ENCODE measurements around the gene CLEC14A. TPM values are rescaled to one million over a fixed set of nuclear protein-coding genes. Genes with fewer than 3 reads are reported as not detected.

Gene CLEC14A
- total and polyA plus RNA-seq, 2 donors (not counting 1 experiment from before 2014, with no cell fraction given): not detected

DNA sequence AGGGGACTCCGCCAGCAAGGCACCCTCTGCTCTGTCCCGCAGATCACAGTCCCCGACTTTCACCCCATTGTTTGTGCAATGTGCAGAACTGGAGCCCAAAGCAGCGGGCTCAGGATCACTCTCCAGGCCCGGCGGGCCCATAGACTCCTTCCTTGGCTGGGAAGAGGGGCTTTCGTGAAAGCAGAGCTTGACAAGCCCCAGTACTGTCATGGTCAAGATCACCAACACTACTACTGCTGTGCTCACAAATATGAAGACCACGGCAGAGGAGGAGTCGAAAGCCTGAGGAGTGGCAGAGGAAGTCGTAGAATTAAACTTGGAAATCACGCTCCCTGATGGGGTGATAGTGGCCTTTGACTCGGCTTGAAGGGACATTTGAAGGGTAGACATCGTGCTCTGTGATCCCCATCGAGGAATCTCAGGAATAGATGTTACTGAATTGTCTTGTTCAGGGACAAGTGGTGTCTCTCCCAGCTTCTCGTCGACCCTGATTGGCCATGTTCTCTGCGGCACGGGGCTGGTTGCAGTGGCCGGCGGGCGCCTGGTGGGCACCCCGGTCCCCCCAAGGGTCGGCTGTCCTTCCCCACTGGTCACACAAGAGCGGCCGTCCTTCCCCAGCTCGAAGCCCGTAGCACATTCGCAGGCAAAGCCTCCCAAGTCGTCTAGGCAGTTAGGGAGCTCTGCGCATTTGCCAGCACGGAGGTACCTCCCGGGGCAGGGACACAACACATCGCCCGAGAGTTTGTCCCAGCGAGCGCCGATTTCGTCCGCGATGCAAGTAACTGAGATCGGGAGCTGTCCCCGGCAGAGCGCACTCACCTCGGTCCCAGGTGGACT lies 1.1 kb downstream of the CLEC14A start:
- ChIA-PET CTCF (no interaction called here), POLR2A (no interaction called here)
- Mint-ChIP-seq H3K4me3 (no peak overlapping the region), H3K27me3 (peaks cover 18% of the 10 kb centered on the region), H3K9me3 (ENCODE audit: insufficient read depth) (no peaks in the 10 kb centered on the region), H3K27ac (no peak overlapping the region), H3K4me1 (peaks cover 7% of the 10 kb centered on the region)
- Histone ChIP-seq H3K4me3 (ENCODE audit: control extremely low read depth in 1 of 5, extremely low read depth in 1 of 5, insufficient read depth in 1 of 5, low read depth in 2 of 5, low read length in 4 of 5) (no peak overlapping the region), H2AFZ (ENCODE audit: insufficient read depth, low read depth, low read length, poor library complexity, severe bottlenecking) (no peak overlapping the region), H3K4me2 (replicated peaks; ENCODE audit: low read depth, low read length, poor library complexity, severe bottlenecking) (no peak overlapping the region), H3K36me3 (replicated peaks in 1 of 2; ENCODE audit: control extremely low read depth in 1 of 2, control insufficient read depth in 1 of 2, extremely low read depth in 1 of 2, insufficient read depth in 2 of 2, low read length in 1 of 2) (no peaks in the 10 kb centered on the region), H4K20me1 (ENCODE audit: control insufficient read depth, insufficient read depth, low read length, poor library complexity, severe bottlenecking) (no peaks in the 10 kb centered on the region), H3K27me3 (replicated peaks in 1 of 4; ENCODE audit: control extremely low read depth in 1 of 4, control insufficient read depth in 3 of 4, insufficient read depth in 4 of 4, low read length in 3 of 4) (peaks cover 0 to 18% (median 10%) of the 10 kb centered on the region in 4 experiments), H3K27ac (ENCODE audit: low read length in 2 of 2) (no peak overlapping the region), H3K9ac (ENCODE audit: low read length) (no peak overlapping the region), H3K9me3 (ENCODE audit: control extremely low read depth in 1 of 3, control insufficient read depth in 2 of 3, insufficient read depth in 1 of 3, low read length in 2 of 3) (peaks cover 0 to 7% (median 0%) of the 10 kb centered on the region in 3 donors), H3K4me1 (ENCODE audit: control insufficient read depth in 2 of 2, insufficient read depth in 2 of 2, low read length in 2 of 2) (peaks cover 0 to 3% of the 10 kb centered on the region in 2 donors), H3K79me2 (ENCODE audit: control insufficient read depth, insufficient read depth, low read length) (no peaks in the 10 kb centered on the region)
- intact Hi-C loops (cut with micrococcal nuclease): no loop called here
- 17% methylated on average over 41 of the region's 44 CpGs for WGBS (ENCODE audit: insufficient coverage)
- no peak for TF ChIP-seq EZH2 (IDR thresholded peaks at IDR 0.05; ENCODE audit: borderline replicate concordance, insufficient read depth, low read depth, low read length, poor library complexity, severe bottlenecking)
- TF ChIP-seq, protein P1, sequence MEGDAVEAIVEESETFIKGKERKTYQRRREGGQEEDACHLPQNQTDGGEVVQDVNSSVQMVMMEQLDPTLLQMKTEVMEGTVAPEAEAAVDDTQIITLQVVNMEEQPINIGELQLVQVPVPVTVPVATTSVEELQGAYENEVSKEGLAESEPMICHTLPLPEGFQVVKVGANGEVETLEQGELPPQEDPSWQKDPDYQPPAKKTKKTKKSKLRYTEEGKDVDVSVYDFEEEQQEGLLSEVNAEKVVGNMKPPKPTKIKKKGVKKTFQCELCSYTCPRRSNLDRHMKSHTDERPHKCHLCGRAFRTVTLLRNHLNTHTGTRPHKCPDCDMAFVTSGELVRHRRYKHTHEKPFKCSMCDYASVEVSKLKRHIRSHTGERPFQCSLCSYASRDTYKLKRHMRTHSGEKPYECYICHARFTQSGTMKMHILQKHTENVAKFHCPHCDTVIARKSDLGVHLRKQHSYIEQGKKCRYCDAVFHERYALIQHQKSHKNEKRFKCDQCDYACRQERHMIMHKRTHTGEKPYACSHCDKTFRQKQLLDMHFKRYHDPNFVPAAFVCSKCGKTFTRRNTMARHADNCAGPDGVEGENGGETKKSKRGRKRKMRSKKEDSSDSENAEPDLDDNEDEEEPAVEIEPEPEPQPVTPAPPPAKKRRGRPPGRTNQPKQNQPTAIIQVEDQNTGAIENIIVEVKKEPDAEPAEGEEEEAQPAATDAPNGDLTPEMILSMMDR (IDR thresholded peaks at IDR 0.05): no peak
- DNase-seq (no peak), ATAC-seq (ENCODE audit: low read depth) (no peak)

DNA sequence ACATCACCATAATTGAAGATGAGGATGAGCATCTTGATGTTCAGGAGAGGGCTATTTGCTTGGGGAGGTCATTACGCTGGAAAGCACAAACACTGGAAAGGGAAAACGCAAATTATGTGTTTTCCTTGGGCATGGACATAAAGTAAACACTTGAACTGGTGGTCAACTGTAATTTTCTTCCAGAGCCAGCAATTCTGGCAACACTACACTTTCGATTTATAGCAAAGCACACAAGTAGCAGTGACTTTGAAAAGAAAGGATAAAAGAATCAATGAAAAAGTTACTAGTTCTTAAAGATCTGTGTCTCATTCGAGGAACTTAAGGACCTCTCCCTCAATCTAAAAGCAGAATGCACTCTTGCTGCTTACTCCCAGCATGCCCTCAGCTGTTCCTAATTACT lies 2.2 kb downstream of the CLEC14A start:
- H3K4me3 ChIP-seq (ENCODE audit: control extremely low read depth in 1 of 5, extremely low read depth in 1 of 5, insufficient read depth in 1 of 5, low read depth in 2 of 5, low read length in 4 of 5): no peak overlapping the region
- no peak overlapping the region for H3K4me2 ChIP-seq (replicated peaks; ENCODE audit: low read depth, low read length, poor library complexity, severe bottlenecking)
- ChIA-PET POLR2A (no interaction called here), CTCF (no interaction called here)
- no peaks in the 10 kb centered on the region for H4K20me1 ChIP-seq (ENCODE audit: control insufficient read depth, insufficient read depth, low read length, poor library complexity, severe bottlenecking)
- Mint-ChIP-seq H3K27ac (no peak overlapping the region), H3K9me3 (ENCODE audit: insufficient read depth) (no peaks in the 10 kb centered on the region), H3K27me3 (peaks cover 18% of the 10 kb centered on the region), H3K4me3 (no peak overlapping the region), H3K4me1 (peaks cover 7% of the 10 kb centered on the region)
- H3K4me1 ChIP-seq (ENCODE audit: control insufficient read depth in 2 of 2, insufficient read depth in 2 of 2, low read length in 2 of 2): peaks cover 0 to 3% of the 10 kb centered on the region in 2 donors
- H3K27me3 ChIP-seq (replicated peaks in 1 of 4; ENCODE audit: control extremely low read depth in 1 of 4, control insufficient read depth in 3 of 4, insufficient read depth in 4 of 4, low read length in 3 of 4): peaks cover 0 to 18% (median 10%) of the 10 kb centered on the region in 4 experiments
- ATAC-seq (ENCODE audit: low read depth) (no peak), DNase-seq (no peak)
- no peaks in the 10 kb centered on the region for H3K79me2 ChIP-seq (ENCODE audit: control insufficient read depth, insufficient read depth, low read length)
- no peaks in the 10 kb centered on the region for H3K36me3 ChIP-seq (replicated peaks in 1 of 2; ENCODE audit: control extremely low read depth in 1 of 2, control insufficient read depth in 1 of 2, extremely low read depth in 1 of 2, insufficient read depth in 2 of 2, low read length in 1 of 2)
- 81% methylated on average over 2 of the region's 4 CpGs for WGBS (ENCODE audit: insufficient coverage)
- intact Hi-C loops (cut with micrococcal nuclease): no loop called here
- H3K9me3 ChIP-seq (ENCODE audit: control extremely low read depth in 1 of 3, control insufficient read depth in 2 of 3, insufficient read depth in 1 of 3, low read length in 2 of 3): peaks cover 0 to 3% (median 0%) of the 10 kb centered on the region in 3 donors
- no peak overlapping the region for H3K9ac ChIP-seq (ENCODE audit: low read length)
- H3K27ac ChIP-seq (ENCODE audit: low read length in 2 of 2): no peak overlapping the region
- H2AFZ ChIP-seq (ENCODE audit: insufficient read depth, low read depth, low read length, poor library complexity, severe bottlenecking): no peak overlapping the region
- TF ChIP-seq EZH2 (IDR thresholded peaks at IDR 0.05; ENCODE audit: borderline replicate concordance, insufficient read depth, low read depth, low read length, poor library complexity, severe bottlenecking): no peak
- TF ChIP-seq, protein P1 (IDR thresholded peaks at IDR 0.05): no peak
